H9 (cell line): ENCODE results near the gene YIPF5. TPM values are rescaled to one million over a fixed set of nuclear protein-coding genes. Genes with fewer than 3 reads are reported as not detected.

Source experiments
- DNase-seq: peaks from one replicate; pipeline ENCODE4 v3.0.0-alpha.2; 2017
- H2AFZ ChIP-seq: one replicate; pipeline ENCODE4 v1.6.1; 2013; ENCODE audit warnings: mild to moderate bottlenecking, low read length, control low read depth, moderate library complexity
- H2AK5ac ChIP-seq: 2 replicates; pipeline ENCODE4 v1.6.1; 2013; ENCODE audit warnings: low read length, control low read depth, mixed read lengths; ENCODE audit not compliant: insufficient read length
- H2BK120ac ChIP-seq: one replicate; pipeline ENCODE4 v1.6.1; 2013; ENCODE audit warnings: low read depth, mild to moderate bottlenecking, low read length, control low read depth, inconsistent platforms; ENCODE audit not compliant: poor library complexity, severe bottlenecking
- H2BK12ac ChIP-seq: 2 replicates; pipeline ENCODE4 v1.6.1; 2013; ENCODE audit warnings: low read length, control low read depth, mixed read lengths, low read depth; ENCODE audit not compliant: insufficient read length
- H2BK15ac ChIP-seq: 2 replicates; pipeline ENCODE4 v1.6.1; 2013; ENCODE audit warnings: low read depth, low read length, control low read depth
- H2BK20ac ChIP-seq: one replicate; pipeline ENCODE4 v1.6.1; 2013; ENCODE audit warnings: low read depth, mild to moderate bottlenecking, low read length, control low read depth, inconsistent platforms; ENCODE audit not compliant: poor library complexity, severe bottlenecking
- H2BK5ac ChIP-seq: 2 replicates; pipeline ENCODE4 v1.6.1; 2013; ENCODE audit warnings: low read length, control low read depth, mixed read lengths; ENCODE audit not compliant: insufficient read length
- H3K14ac ChIP-seq: 2 replicates; pipeline ENCODE4 v1.6.1; 2013; ENCODE audit warnings: low read length, control low read depth; ENCODE audit not compliant: insufficient read depth
- H3K18ac ChIP-seq: 2 replicates; pipeline ENCODE4 v1.6.1; 2013; ENCODE audit warnings: low read depth, mild to moderate bottlenecking, mixed read lengths, low read length, control low read depth; ENCODE audit not compliant: insufficient read length
- H3K23ac ChIP-seq: 2 replicates; pipeline ENCODE4 v1.6.1; 2013; ENCODE audit warnings: low read length, control low read depth, mixed read lengths, low read depth; ENCODE audit not compliant: insufficient read length
- H3K23me2 ChIP-seq: 2 replicates; pipeline ENCODE4 v1.6.1; 2013; ENCODE audit warnings: low read depth, mild to moderate bottlenecking, mixed read lengths, low read length, control low read depth; ENCODE audit not compliant: insufficient read length, poor library complexity, severe bottlenecking
- H3K27ac ChIP-seq: 2 replicates; pipeline ENCODE4 v1.5.1; 2013; ENCODE audit warnings: low read length, control low read depth, mixed read lengths, low read depth; ENCODE audit not compliant: insufficient read length
- H3K27me3 ChIP-seq: 2 replicates; pipeline ENCODE4 v1.6.1; 2013; ENCODE audit warnings: low read length, control low read depth, inconsistent platforms; ENCODE audit not compliant: insufficient read depth
- H3K4ac ChIP-seq: 2 replicates; pipeline ENCODE4 v1.6.1; 2013; ENCODE audit warnings: low read depth, mild to moderate bottlenecking, control low read depth, inconsistent platforms, low read length, moderate library complexity
- H3K4me1 ChIP-seq: 2 replicates; pipeline ENCODE4 v1.6.1; 2013; ENCODE audit warnings: low read length, control low read depth, inconsistent platforms; ENCODE audit not compliant: insufficient read depth
- H3K4me2 ChIP-seq: 2 replicates; pipeline ENCODE4 v1.6.1; 2013; ENCODE audit warnings: low read length, control low read depth, mixed read lengths; ENCODE audit not compliant: insufficient read length, insufficient read depth
- H3K56ac ChIP-seq: 2 replicates; pipeline ENCODE4 v1.6.1; 2013; ENCODE audit warnings: low read depth, mild to moderate bottlenecking, mixed read lengths, low read length, control low read depth; ENCODE audit not compliant: insufficient read length
- H3K79me1 ChIP-seq: 2 replicates; pipeline ENCODE4 v1.6.1; 2013; ENCODE audit warnings: low read depth, mild to moderate bottlenecking, moderate library complexity, low read length, control low read depth, inconsistent platforms; ENCODE audit not compliant: insufficient read depth, poor library complexity, severe bottlenecking
- H3K79me2 ChIP-seq: 2 replicates; pipeline ENCODE4 v1.6.1; 2013; ENCODE audit warnings: low read length, control low read depth, inconsistent platforms; ENCODE audit not compliant: insufficient read depth
- H3K9ac ChIP-seq: 2 replicates; pipeline ENCODE4 v1.6.1; 2013; ENCODE audit warnings: low read length, control low read depth, mixed read lengths; ENCODE audit not compliant: insufficient read length; ENCODE audit errors: extremely low read depth
- H3K9me3 ChIP-seq: one replicate; pipeline ENCODE4 v1.6.1; 2013; ENCODE audit warnings: low read depth, low read length, inconsistent platforms; ENCODE audit not compliant: control insufficient read depth
- H3T11ph ChIP-seq: one replicate; pipeline ENCODE4 v1.6.1; 2013; ENCODE audit warnings: mild to moderate bottlenecking, low read length, control low read depth, inconsistent platforms
- H4K20me1 ChIP-seq: one replicate; pipeline ENCODE4 v1.6.1; 2013; ENCODE audit not compliant: control insufficient read depth, insufficient read length, insufficient read depth
- H4K5ac ChIP-seq: 2 replicates; pipeline ENCODE4 v1.6.1; 2013; ENCODE audit warnings: low read depth, mild to moderate bottlenecking, mixed read lengths, low read length, control low read depth; ENCODE audit not compliant: insufficient read length
- H4K8ac ChIP-seq: replicated peaks from 2 replicates; pipeline ENCODE4 v1.6.1; 2013; ENCODE audit warnings: low read length, control low read depth, mixed read lengths, low read depth; ENCODE audit not compliant: insufficient read length
- H4K91ac ChIP-seq: 2 replicates; pipeline ENCODE4 v1.6.1; 2013; ENCODE audit warnings: low read depth, mild to moderate bottlenecking, moderate library complexity, mixed read lengths, low read length, control low read depth; ENCODE audit not compliant: insufficient read length
- H3K27ac Mint-ChIP-seq, 3 experiments: 2 replicates in 2 of 3; 3 replicates in 1 of 3; pipeline ENCODE4 v1.8.0; 2020 to 2021; ENCODE audit warnings: mixed read lengths in 3 of 3, mild to moderate bottlenecking in 1 of 3, moderate library complexity in 1 of 3
- H3K27me3 Mint-ChIP-seq: 2 replicates; pipeline ENCODE4 v1.8.0; 2021; ENCODE audit warnings: low read depth, mild to moderate bottlenecking, moderate library complexity, mixed read lengths
- H3K36me3 Mint-ChIP-seq, 3 experiments: 2 replicates in 2 of 3; 3 replicates in 1 of 3; pipeline ENCODE4 v1.8.0; 2020 to 2021; ENCODE audit warnings: low read depth in 3 of 3, mixed read lengths in 3 of 3; ENCODE audit not compliant: insufficient read depth in 1 of 3
- H3K4me1 Mint-ChIP-seq, 2 experiments: 2 replicates each; pipeline ENCODE4 v1.8.0; 2020; ENCODE audit warnings: mixed read lengths in 2 of 2
- H3K4me3 Mint-ChIP-seq, 2 experiments: 2 replicates in 1 of 2; 3 replicates in 1 of 2; pipeline ENCODE4 v1.8.0; 2020 to 2021; ENCODE audit warnings: mild to moderate bottlenecking in 2 of 2, mixed read lengths in 2 of 2, moderate library complexity in 1 of 2
- H3K9me3 Mint-ChIP-seq, 2 experiments: 2 replicates in 1 of 2; 3 replicates in 1 of 2; pipeline ENCODE4 v1.8.0; 2020; ENCODE audit warnings: mild to moderate bottlenecking in 2 of 2, mixed read lengths in 2 of 2, moderate library complexity in 1 of 2
- CTCF ChIP-seq: fragments of 200-600 bp; sonication (generic); conservative IDR thresholded peaks from 3 replicates; pipeline ENCODE4 v1.8.0; 2021; ENCODE audit warnings: antibody characterized with exemption, mild to moderate bottlenecking
- WGBS: extraction: QIAGEN DNeasy Blood & Tissue Kit; methylation state at CpG from one replicate; pipeline ENCODE4 v1.1.7; 2013; ENCODE audit warnings: missing lambda C conversion rate, low lambda C conversion rate, mixed read lengths; ENCODE audit not compliant: insufficient read length; ENCODE audit errors: extremely low coverage; 5-methylcytosine and 5-hydroxymethylcytosine counted together
- total RNA-seq: library from RNA; stranded (reverse); gene quantifications from 2 replicates; pipeline ENCODE4 v1.2.1, GENCODE V29; 2021

YIPF5 gene
- total RNA-seq, 1 experiment from 2014 or later = 44.6 TPM

- H3K4me1 Mint-ChIP-seq = no peaks in the 10 kb centered on the region
- no peak overlapping the region for H3K56ac ChIP-seq
- no peaks in the 10 kb centered on the region for H3K4me1 ChIP-seq
- H2BK15ac ChIP-seq = no peak overlapping the region
- no peak overlapping the region for H2AK5ac ChIP-seq
- no peak overlapping the region for H2AFZ ChIP-seq
- no peak overlapping the region for H4K5ac ChIP-seq
- H4K20me1 ChIP-seq = no peaks in the 10 kb centered on the region
- no peaks in the 10 kb centered on the region for H3K9me3 ChIP-seq
- no peak overlapping the region for H3K18ac ChIP-seq
- H3K9ac ChIP-seq = no peak overlapping the region
- no peaks in the 10 kb centered on the region for H3K9me3 Mint-ChIP-seq
- H2BK120ac ChIP-seq = no peak overlapping the region
- no peaks in the 10 kb centered on the region for H3K36me3 Mint-ChIP-seq
- H2BK12ac ChIP-seq = no peak overlapping the region
- no peak overlapping the region for H3K4me3 Mint-ChIP-seq
- no peak overlapping the region for H4K91ac ChIP-seq
- H2BK5ac ChIP-seq = no peak overlapping the region
- H3K4ac ChIP-seq = no peak overlapping the region
- H3K23me2 ChIP-seq = no peaks in the 10 kb centered on the region
- no peaks in the 10 kb centered on the region for H3K79me2 ChIP-seq
- no peaks in the 10 kb centered on the region for H3K27me3 ChIP-seq
- H3T11ph ChIP-seq = no peak overlapping the region
- H3K79me1 ChIP-seq = no peaks in the 10 kb centered on the region
- H3K14ac ChIP-seq = no peak overlapping the region
- WGBS = no CpG with 5 or more reads among the region's 3 CpGs
- peaks cover 2% of the 10 kb centered on the region for H3K27me3 Mint-ChIP-seq
- H2BK20ac ChIP-seq = no peak overlapping the region
- H3K27ac ChIP-seq = no peak overlapping the region
- no peak overlapping the region for H3K27ac Mint-ChIP-seq
- H4K8ac ChIP-seq = no peak overlapping the region
- H3K23ac ChIP-seq = no peak overlapping the region
- H3K4me2 ChIP-seq = no peak overlapping the region
- peak; percentile 66 for TF ChIP-seq CTCF
- no peak for DNase-seq
Observed at GRCh38 chr5:144191998-144192397, 21.5 kb upstream of the YIPF5 start.
